HFFc6 (cell line): ENCODE data around the gene MPZL1. TPM values are rescaled to one million over a fixed set of nuclear protein-coding genes. Genes with fewer than 3 reads are reported as not detected.

ENCODE experiments used
- DNase-seq: peaks from one replicate; pipeline ENCODE4 v3.0.0-alpha.2; 2018
- H3K27ac Mint-ChIP-seq: 2 replicates; pipeline ENCODE4 v1.8.0; 2020; ENCODE audit warnings: mild to moderate bottlenecking, mixed read lengths
- H3K27me3 Mint-ChIP-seq: 2 replicates; pipeline ENCODE4 v1.8.0; 2021; ENCODE audit warnings: mild to moderate bottlenecking, moderate library complexity, mixed read lengths; ENCODE audit not compliant: insufficient read depth
- H3K36me3 Mint-ChIP-seq: 2 replicates; pipeline ENCODE4 v1.8.0; 2021; ENCODE audit warnings: low read depth, mixed read lengths
- H3K4me1 Mint-ChIP-seq: 2 replicates; pipeline ENCODE4 v1.8.0; 2020; ENCODE audit warnings: low read depth, mixed read lengths
- H3K4me3 Mint-ChIP-seq: 2 replicates; pipeline ENCODE4 v1.8.0; 2020; ENCODE audit warnings: mild to moderate bottlenecking, moderate library complexity, mixed read lengths
- H3K9me3 Mint-ChIP-seq: 2 replicates; pipeline ENCODE4 v1.8.0; 2020; ENCODE audit warnings: mild to moderate bottlenecking, mixed read lengths
- CTCF ChIP-seq: fragments of 200-600 bp; sonication (generic); IDR thresholded peaks from 2 replicates; pipeline ENCODE4 v1.5.0; 2021; ENCODE audit warnings: antibody characterized with exemption, mild to moderate bottlenecking
- long read RNA-seq: library from polyadenylated mRNA; unstranded; transcript quantifications from one replicate; pipeline ENCODE4 v2.0.0, GENCODE V29; 2019
- total RNA-seq, 6 experiments: library from RNA; stranded (reverse); fragmentation: NEBNext Ultra II Directional; extraction: Animal tissue kit (Norgen Biotek cat#: 25700); gene quantifications; 2 replicates in 1 of 6; 3 replicates in 5 of 6; pipeline ENCODE4 v1.2.3, GENCODE V29; 2021

The MPZL1 gene
- 100 to 1,000 TPM; 147 to 188 (median 183) TPM for total RNA-seq
- long read RNA-seq, full-length matches to known transcripts: 121 of 153 reads
- long read RNA-seq, partial matches to known transcripts: 1 of 153 reads
- long read RNA-seq, other reads (novel, unspliced or antisense): 31 of 153 reads

DNA sequence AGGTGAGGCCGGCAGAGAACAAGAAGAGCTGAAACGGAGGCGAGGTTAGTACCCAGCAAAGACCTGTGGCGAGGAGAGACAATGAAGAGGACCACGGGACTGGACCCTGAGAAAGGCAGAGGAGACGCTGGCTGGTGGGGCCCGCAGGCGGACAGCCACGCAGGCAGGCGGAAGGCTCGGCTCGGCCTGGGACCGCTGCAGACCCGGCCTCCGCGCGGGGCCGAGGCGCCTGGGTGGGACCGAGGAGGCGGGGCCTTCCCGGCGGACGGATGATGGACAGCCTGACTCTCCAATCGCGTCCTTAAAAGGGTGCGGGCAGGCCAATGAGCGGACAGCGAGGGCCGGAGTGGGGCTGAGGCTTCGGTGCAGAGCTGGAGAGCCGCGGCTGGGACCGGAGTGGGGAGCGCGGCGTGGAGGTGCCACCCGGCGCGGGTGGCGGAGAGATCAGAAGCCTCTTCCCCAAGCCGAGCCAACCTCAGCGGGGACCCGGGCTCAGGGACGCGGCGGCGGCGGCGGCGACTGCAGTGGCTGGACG lies at the start of gene MPZL1:
TSS of gene MPZL1 (plus strand) at position 366 of the 535 bp plus-strand sequence. CDS start 170 bp downstream, outside the sequence.
- no peak for TF ChIP-seq CTCF
- Mint-ChIP-seq H3K36me3 (peaks cover 20% of the 10 kb centered on the region), H3K4me1 (peaks cover 75% of the 10 kb centered on the region), H3K9me3 (no peaks in the 10 kb centered on the region), H3K4me3 (peak within 1 kb of the TSS; percentile 86), H3K27ac (peak within 1 kb of the TSS; percentile 81), H3K27me3 (peaks cover 1% of the 10 kb centered on the region)
- DNase-seq: peak; percentile 92

DNA sequence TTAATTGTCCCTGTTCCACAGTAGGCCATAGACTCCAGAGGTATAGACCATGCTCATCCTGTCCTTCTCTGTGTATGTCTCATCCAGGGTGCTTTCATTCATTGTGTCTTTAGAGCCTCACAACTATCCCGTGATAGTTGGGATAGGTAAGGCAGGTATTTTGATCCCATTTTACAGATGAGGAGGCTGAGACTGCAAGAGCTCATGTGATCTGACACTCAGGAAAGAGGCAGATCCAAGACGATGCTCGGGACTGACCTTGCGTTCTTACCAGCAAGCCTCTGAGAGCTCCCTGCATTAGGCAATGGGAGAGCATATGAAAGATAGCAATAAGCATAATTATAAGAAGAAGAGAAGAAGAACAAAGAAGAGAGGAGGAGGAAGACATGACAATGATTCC lies 49.0 kb upstream of the MPZL1 start:
- Mint-ChIP-seq H3K36me3 (no peaks in the 10 kb centered on the region), H3K4me1 (no peaks in the 10 kb centered on the region), H3K9me3 (no peaks in the 10 kb centered on the region), H3K27ac (no peak overlapping the region), H3K27me3 (peaks cover 44% of the 10 kb centered on the region), H3K4me3 (no peak overlapping the region)
- DNase-seq: no peak
- no peak for TF ChIP-seq CTCF

GRCh38 chr1:167673265-167673664 lies 48.5 kb upstream of the MPZL1 start:
- H3K36me3 Mint-ChIP-seq: no peaks in the 10 kb centered on the region
- TF ChIP-seq CTCF: no peak
- H3K4me3 Mint-ChIP-seq: no peak overlapping the region
- no peaks in the 10 kb centered on the region for H3K9me3 Mint-ChIP-seq
- peaks cover 46% of the 10 kb centered on the region for H3K27me3 Mint-ChIP-seq
- DNase-seq: no peak
- no peak overlapping the region for H3K27ac Mint-ChIP-seq
- no peaks in the 10 kb centered on the region for H3K4me1 Mint-ChIP-seq

DNA sequence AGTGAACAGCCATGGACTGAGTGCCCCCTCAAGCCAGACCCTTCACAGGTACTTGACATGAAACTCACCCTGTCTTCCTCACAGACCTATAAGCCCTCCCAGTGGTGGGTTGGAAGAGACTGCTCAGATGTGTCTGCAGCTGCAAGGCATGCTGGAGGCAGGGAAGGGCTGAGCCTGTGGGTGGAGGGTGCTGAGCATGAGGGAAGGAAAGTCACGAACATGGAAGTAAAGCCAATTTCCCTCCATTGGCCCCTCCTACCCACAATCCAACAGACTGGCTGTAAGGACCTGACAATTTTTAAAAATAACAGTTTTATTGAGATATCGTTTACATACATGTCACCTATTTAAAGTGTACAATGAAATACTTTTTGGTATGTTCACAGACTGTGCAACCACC lies 47.6 kb upstream of the MPZL1 start:
- Mint-ChIP-seq H3K4me3 (no peak overlapping the region), H3K36me3 (no peaks in the 10 kb centered on the region), H3K9me3 (no peaks in the 10 kb centered on the region), H3K27me3 (peaks cover 46% of the 10 kb centered on the region), H3K27ac (no peak overlapping the region), H3K4me1 (no peaks in the 10 kb centered on the region)
- no peak for TF ChIP-seq CTCF
- DNase-seq: no peak

- H3K4me3 Mint-ChIP-seq: no peak overlapping the region
- no peaks in the 10 kb centered on the region for H3K9me3 Mint-ChIP-seq
- no peak for DNase-seq
- peaks cover 44% of the 10 kb centered on the region for H3K27me3 Mint-ChIP-seq
- no peaks in the 10 kb centered on the region for H3K36me3 Mint-ChIP-seq
- H3K27ac Mint-ChIP-seq: no peak overlapping the region
- H3K4me1 Mint-ChIP-seq: no peaks in the 10 kb centered on the region
- no peak for TF ChIP-seq CTCF
These were observed 46.3 kb upstream of the MPZL1 start for GRCh38 chr1:167675440-167675839.
